ENCODE measurements around the gene OR8H2. TPM values are rescaled to one million over a fixed set of nuclear protein-coding genes. Genes with fewer than 3 reads are reported as not detected.

Gene OR8H2
- not detected in 2 replicates for total RNA-seq

GRCh38 chr11:56103210-56103737, at the start of gene OR8H2:
TSS of gene OR8H2 (plus strand) at chr11:56103687. CDS start at chr11:56105043, 1,356 bp downstream.

GRCh38 chr11:56093008-56093407, 10.5 kb upstream of the OR8H2 start, which contains the start of gene OR8I2:
TSS of gene OR8I2 (plus strand) at chr11:56093308. CDS start at chr11:56093308, 0 bp downstream.

GRCh38 chr11:56122073-56122472, 18.6 kb downstream of the OR8H2 start, which contains the start of gene OR8H3:
TSS of gene OR8H3 (plus strand) at chr11:56122373. CDS start at chr11:56122373, 0 bp downstream.

GRCh38 chr11:56140151-56140661, 36.7 kb downstream of the OR8H2 start, which contains the start of gene OR8J3:
TSS of gene OR8J3 (minus strand) at chr11:56140201. CDS start at chr11:56137718, 2,483 bp downstream.

Other genes with a start within 250 kb of the OR8H2 start
- not detected in 2 replicates for gene TRIM51, start 220.4 kb upstream of the OR8H2 start, total RNA-seq
- gene OR5W2, start 189.1 kb upstream of the OR8H2 start, total RNA-seq: not detected in 2 replicates
- not detected in 2 replicates for gene OR5I1, start 167.3 kb upstream of the OR8H2 start, total RNA-seq
- not detected in 2 replicates for gene OR10AG1, start 133.7 kb upstream of the OR8H2 start, total RNA-seq
- gene OR5F1, start 109.1 kb upstream of the OR8H2 start, total RNA-seq: not detected in 2 replicates
- not detected in 2 replicates for gene OR5AS1, start 76.0 kb upstream of the OR8H2 start, total RNA-seq
- not detected in 2 replicates for gene OR8I2, start 10.4 kb upstream of the OR8H2 start, total RNA-seq
- gene OR8H3, start 18.7 kb downstream of the OR8H2 start, total RNA-seq: not detected in 2 replicates
- not detected in 2 replicates for gene OR8J3, start 36.5 kb downstream of the OR8H2 start, total RNA-seq
- gene OR8K5, start 56.6 kb downstream of the OR8H2 start, total RNA-seq: not detected in 2 replicates
- gene OR5J2, start 72.9 kb downstream of the OR8H2 start, total RNA-seq: not detected in 2 replicates
- not detected in 2 replicates for gene OR5T2, start 130.6 kb downstream of the OR8H2 start, total RNA-seq
- gene OR5T3, start 148.6 kb downstream of the OR8H2 start, total RNA-seq: not detected in 2 replicates
- not detected in 2 replicates for gene OR5T1, start 170.5 kb downstream of the OR8H2 start, total RNA-seq
- not detected in 2 replicates for gene OR8H1, start 188.6 kb downstream of the OR8H2 start, total RNA-seq
- not detected in 2 replicates for gene OR8K3, start 211.5 kb downstream of the OR8H2 start, total RNA-seq
- not detected in 2 replicates for gene OR8K1, start 242.4 kb downstream of the OR8H2 start, total RNA-seq

Measured in pericardium fibroblast (primary cell).